Left ventricle myocardium superior (tissue), 1 donor: Measurements from ENCODE around the gene RHEBL1. TPM values are rescaled to one million over a fixed set of nuclear protein-coding genes. Genes with fewer than 3 reads are reported as not detected.

Experiments
- total RNA-seq: library from RNA; stranded (reverse); fragmentation: NEBNext Ultra II Directional; extraction: Animal tissue kit (Norgen Biotek cat#: 25700); gene quantifications from one replicate; pipeline ENCODE4 v1.2.1, GENCODE V29; 2021
- donor health status: DM: no; HTN: yes; CAD: no; lungs with severe emphysema.

Gene RHEBL1
- total RNA-seq, 1 donor from 2014 or later, result 0.32 TPM

Other genes with a start within 250 kb of the RHEBL1 start
- 36.4 TPM for gene DDX23, start 217.8 kb downstream of the RHEBL1 start, total RNA-seq
- 0.27 TPM for gene RND1, start 204.1 kb downstream of the RHEBL1 start, total RNA-seq
- gene FKBP11, start 144.5 kb downstream of the RHEBL1 start, total RNA-seq, result 6.3 TPM
- gene ARF3, start 112.5 kb downstream of the RHEBL1 start, total RNA-seq, result 44.8 TPM
- gene WNT10B, start 98.2 kb downstream of the RHEBL1 start, total RNA-seq, result 0.17 TPM
- gene WNT1, start 91.7 kb downstream of the RHEBL1 start, total RNA-seq, result not detected
- 0.77 TPM for gene DDN, start 70.6 kb downstream of the RHEBL1 start, total RNA-seq
- 78.1 TPM for gene PRKAG1, start 51.2 kb downstream of the RHEBL1 start, total RNA-seq
- gene KMT2D, start 9.2 kb downstream of the RHEBL1 start, total RNA-seq, result 43.8 TPM
- 0.52 TPM for gene DHH, start 24.8 kb upstream of the RHEBL1 start, total RNA-seq
- gene LMBR1L, start 40.9 kb upstream of the RHEBL1 start, total RNA-seq, result 30.7 TPM
- 329 TPM for gene TUBA1B, start 61.4 kb upstream of the RHEBL1 start, total RNA-seq
- gene TUBA1A, start 119.1 kb upstream of the RHEBL1 start, total RNA-seq, result 69.9 TPM
- gene TUBA1C, start 195.1 kb upstream of the RHEBL1 start, total RNA-seq, result 31.4 TPM
- gene PRPH, start 225.2 kb upstream of the RHEBL1 start, total RNA-seq, result not detected